ENCODE measurements around the gene NSD1.

DNA sequence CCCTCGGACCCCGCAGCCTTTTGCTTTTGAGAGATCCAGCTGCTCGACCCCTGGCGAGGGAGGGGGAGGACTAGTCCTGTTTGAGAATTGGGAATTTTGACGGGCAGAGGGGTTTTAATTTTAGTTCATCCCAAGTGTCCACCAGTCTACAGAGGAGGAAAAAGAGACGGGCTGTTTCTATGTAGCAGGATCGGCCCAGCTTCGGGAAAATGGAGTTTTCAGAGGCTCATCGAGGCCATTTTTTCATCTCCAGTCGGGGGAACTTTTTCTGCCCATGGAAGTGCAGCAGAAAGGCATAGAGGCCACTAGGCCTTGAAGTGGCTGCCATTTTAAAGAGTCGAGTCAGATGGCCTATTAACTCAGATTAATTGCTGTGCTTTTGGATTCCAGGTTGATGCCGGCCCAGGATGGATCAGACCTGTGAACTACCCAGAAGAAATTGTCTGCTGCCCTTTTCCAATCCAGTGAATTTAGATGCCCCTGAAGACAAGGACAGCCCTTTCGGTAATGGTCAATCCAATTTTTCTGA, 1.2 kb downstream of the NSD1 start:
- TF ChIP-seq, protein P1, sequence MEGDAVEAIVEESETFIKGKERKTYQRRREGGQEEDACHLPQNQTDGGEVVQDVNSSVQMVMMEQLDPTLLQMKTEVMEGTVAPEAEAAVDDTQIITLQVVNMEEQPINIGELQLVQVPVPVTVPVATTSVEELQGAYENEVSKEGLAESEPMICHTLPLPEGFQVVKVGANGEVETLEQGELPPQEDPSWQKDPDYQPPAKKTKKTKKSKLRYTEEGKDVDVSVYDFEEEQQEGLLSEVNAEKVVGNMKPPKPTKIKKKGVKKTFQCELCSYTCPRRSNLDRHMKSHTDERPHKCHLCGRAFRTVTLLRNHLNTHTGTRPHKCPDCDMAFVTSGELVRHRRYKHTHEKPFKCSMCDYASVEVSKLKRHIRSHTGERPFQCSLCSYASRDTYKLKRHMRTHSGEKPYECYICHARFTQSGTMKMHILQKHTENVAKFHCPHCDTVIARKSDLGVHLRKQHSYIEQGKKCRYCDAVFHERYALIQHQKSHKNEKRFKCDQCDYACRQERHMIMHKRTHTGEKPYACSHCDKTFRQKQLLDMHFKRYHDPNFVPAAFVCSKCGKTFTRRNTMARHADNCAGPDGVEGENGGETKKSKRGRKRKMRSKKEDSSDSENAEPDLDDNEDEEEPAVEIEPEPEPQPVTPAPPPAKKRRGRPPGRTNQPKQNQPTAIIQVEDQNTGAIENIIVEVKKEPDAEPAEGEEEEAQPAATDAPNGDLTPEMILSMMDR (IDR thresholded peaks at IDR 0.05): no peak
- no peak for TF ChIP-seq POLR2A (IDR thresholded peaks at IDR 0.05)
